GM13977 (cell line): ENCODE measurements around the gene ABCC3.
"Not testable (repeated sequence)": the region's sequence is repeated elsewhere in the genome, so short reads cannot be mapped to it uniquely, and the experiment has no call there.

Experiments used
- DNase-seq: peaks from one replicate; pipeline ENCODE4 v3.0.0; 2012; ENCODE audit warnings: low spot score
- in situ Hi-C: fragments of 300-500 bp; cut with MboI; formaldehyde crosslinking; loops from one replicate; pipeline ENCODE4 v1.12.0; 2022; ENCODE audit warnings: low sequenced_read_pairs, low pct_unique_long_range_greater_than_20kb, mixed read lengths, inconsistent platforms; ENCODE audit not compliant: unreplicated experiment
- TF ChIP-seq, protein P1 (sequence below): IDR thresholded peaks from 2 replicates; pipeline ENCODE4 v1.5.1; 2012; ENCODE audit warnings: mild to moderate bottlenecking, control low read depth; ENCODE audit not compliant: insufficient read depth; ENCODE audit errors: extremely low read depth, missing control alignments

ABCC3 gene

DNA sequence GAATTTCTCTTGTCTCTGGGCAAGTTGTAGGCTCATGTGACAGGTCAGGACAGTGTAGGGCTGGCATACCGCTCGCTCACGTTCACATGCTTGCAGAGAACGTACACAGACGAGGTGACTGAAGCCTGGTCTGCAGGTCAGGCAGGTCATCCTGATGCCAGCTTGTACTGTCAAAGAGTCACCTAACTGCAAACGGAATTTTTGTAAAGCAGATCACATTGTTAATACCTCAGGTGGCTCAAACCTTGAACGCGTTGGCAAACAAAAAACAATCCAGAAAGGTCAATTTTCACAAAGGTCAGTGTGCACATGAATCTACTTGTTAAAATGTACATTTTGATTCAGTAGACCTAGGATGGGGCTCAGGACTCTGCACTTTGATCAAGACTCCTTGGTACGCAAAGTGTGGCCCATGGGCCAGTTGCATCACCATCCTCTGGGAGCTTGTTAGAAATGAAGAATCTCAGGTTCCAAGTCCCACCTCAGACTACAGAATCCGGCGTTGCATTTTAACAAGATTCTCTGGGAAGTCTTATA lies 44.4 kb downstream of the ABCC3 start:
- TF ChIP-seq, protein P1, sequence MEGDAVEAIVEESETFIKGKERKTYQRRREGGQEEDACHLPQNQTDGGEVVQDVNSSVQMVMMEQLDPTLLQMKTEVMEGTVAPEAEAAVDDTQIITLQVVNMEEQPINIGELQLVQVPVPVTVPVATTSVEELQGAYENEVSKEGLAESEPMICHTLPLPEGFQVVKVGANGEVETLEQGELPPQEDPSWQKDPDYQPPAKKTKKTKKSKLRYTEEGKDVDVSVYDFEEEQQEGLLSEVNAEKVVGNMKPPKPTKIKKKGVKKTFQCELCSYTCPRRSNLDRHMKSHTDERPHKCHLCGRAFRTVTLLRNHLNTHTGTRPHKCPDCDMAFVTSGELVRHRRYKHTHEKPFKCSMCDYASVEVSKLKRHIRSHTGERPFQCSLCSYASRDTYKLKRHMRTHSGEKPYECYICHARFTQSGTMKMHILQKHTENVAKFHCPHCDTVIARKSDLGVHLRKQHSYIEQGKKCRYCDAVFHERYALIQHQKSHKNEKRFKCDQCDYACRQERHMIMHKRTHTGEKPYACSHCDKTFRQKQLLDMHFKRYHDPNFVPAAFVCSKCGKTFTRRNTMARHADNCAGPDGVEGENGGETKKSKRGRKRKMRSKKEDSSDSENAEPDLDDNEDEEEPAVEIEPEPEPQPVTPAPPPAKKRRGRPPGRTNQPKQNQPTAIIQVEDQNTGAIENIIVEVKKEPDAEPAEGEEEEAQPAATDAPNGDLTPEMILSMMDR = no peak
- DNase-seq = no peak
- in situ Hi-C loops = no loop called here

DNA sequence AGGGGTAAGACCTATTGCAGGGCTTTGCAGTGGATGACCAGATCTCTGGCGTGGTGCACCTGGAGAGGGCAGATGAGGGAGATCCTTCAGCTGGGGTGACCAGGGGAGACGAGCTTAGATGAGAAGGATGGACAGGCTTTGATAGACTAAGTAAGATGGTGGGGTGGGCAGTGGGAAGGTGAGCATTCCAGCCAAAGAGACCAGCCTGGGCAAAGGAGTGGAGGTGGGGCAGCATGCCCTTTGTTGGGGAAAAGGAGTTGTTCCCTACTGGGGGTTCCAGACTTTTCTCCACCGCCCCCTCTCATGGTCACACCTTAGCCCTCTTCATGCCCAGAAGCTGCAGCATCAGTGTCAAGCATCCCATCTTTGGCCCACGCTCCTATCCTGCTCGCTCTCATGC lies 45.4 kb downstream of the ABCC3 start:
- no peak for DNase-seq
- in situ Hi-C loops = no loop called here
- TF ChIP-seq, protein P1 = no peak

DNA sequence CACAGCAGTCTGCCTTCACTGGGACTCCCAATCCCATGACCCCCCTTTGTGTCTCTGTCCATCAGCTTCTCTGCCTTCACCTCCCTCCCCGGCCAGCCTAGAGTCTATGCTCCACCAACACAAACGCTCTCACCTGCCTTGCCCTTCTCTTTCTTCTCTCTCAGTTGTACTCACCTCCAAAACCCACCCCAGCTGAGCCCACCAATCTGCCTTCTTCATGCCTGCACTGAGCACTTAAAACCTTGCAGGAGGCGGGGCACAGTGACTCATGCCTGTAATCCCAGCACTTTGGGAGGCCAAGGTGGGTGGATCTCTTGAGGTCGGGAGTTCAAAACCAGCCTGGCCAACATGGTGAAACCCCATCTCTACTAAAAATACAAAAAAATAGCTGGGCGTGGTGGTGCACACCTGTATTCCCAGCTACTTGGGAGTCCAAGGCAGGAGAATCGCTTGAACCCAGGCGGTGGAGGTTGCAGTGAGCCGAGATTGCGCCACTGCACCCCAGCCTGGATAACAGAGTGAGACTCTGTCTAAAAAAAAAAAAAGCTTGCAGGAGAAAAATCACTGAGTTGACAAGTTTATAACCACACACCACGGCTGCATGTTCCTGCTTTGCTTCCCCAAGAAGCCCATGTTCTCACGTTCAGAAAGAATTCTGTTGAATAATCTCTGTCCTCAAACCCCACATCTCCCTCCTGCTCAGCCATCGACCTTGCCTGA lies 46.0 kb downstream of the ABCC3 start:
- DNase-seq, in situ Hi-C loops: not testable (repeated sequence)

DNA sequence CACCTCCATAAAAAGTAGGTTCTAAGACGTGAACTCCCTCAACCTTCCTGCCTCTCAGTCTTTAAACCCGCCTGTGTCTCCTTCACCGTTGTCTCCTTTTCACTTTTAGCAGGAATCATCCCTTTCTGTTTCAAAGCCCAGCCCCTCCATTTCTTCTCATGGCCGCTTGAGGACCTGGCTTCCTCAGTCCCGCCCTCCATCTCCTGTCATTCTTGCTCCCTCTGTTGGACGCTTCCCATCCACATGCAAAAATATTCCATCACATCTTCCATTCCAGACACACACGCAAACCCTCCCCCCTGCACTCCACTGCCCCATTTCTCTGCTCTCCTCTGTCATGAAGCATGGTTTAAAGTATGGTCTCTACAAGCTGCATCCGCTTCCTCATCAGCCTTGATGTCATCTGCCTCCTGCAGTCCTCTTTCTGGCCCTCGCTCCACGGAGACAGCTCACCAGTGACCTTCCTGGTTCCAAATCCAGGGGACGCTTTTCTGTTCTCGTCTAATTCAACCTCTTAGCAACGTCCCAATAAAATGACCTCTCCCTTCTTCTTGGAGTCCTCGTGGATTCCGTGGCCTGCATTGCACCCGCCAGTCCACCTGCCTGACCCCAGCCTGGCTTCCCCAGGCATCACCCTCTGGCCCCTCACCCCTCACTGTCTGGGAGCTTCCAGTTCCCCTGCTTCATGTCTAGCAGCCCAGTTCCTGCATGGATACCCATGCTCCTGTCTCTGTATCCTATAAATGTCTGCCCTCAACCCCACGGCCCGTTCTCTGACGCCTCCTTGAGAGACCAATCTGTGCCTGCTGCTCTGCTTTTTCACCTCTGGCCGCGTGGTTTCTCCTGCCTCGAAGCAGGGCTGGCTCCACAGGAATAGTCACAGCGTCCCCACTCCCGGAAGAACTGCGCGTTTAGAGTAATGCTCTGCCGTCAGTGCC lies 46.9 kb downstream of the ABCC3 start:
- in situ Hi-C loops = no loop called here
- TF ChIP-seq, protein P1 = no peak
- no peak for DNase-seq

DNA sequence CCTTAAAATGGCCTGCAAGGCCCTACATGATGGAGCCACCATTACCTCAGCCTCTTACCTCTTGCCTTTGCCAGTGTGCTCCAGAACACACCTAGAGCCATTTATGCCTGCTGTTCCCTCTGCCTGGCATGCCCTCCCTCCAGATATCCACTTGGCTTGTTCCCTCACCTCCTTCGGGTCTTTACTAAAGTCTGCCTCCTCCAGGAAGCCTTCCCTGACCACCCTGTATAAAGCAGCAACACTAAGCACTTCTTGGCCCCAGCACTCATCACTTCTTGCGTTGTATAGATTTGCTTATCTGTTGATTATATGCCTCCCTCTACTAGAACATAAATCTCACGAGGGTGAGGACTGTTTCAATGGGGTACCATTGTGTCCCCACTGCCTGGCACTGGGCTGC lies 47.8 kb downstream of the ABCC3 start:
- in situ Hi-C loops = no loop called here
- no peak for DNase-seq
- TF ChIP-seq, protein P1 = no peak

DNA sequence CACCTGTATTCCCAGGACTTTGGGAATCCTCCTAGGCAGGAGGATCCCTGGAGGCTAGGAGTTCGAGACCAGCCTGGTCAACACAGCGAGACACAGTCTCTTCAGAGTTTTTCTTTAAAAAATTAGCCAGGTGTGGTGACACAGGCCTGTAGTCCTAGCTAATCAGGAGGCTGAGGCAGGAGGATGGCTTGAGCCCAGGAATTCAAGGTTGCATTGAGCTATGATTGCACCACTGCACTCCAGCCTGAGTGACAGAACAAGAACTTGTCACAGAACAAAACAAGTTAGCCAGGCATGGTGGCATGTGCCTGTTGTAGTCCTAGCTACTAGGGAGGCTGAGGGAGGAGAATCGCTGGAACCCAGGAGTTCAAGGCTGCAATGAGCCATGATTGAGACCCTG lies 48.3 kb downstream of the ABCC3 start:
- in situ Hi-C loops = no loop called here
- TF ChIP-seq, protein P1 = no peak
- no peak for DNase-seq
